ENCODE data around the gene FGFBP2.

GRCh38 chr4:15992167-15992485, 29.2 kb upstream of the FGFBP2 start:
- TF ChIP-seq, protein P1, sequence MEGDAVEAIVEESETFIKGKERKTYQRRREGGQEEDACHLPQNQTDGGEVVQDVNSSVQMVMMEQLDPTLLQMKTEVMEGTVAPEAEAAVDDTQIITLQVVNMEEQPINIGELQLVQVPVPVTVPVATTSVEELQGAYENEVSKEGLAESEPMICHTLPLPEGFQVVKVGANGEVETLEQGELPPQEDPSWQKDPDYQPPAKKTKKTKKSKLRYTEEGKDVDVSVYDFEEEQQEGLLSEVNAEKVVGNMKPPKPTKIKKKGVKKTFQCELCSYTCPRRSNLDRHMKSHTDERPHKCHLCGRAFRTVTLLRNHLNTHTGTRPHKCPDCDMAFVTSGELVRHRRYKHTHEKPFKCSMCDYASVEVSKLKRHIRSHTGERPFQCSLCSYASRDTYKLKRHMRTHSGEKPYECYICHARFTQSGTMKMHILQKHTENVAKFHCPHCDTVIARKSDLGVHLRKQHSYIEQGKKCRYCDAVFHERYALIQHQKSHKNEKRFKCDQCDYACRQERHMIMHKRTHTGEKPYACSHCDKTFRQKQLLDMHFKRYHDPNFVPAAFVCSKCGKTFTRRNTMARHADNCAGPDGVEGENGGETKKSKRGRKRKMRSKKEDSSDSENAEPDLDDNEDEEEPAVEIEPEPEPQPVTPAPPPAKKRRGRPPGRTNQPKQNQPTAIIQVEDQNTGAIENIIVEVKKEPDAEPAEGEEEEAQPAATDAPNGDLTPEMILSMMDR (IDR thresholded peaks at IDR 0.05), result no peak
- TF ChIP-seq EP300 (IDR thresholded peaks at IDR 0.05) (no peak), POLR2A (IDR thresholded peaks at IDR 0.05) (no peak)
